ENCODE data around the gene RFX2. TPM values are rescaled to one million over a fixed set of nuclear protein-coding genes. Genes with fewer than 3 reads are reported as not detected.
A peak's percentile ranks its signal among the peaks of the same experiment; 100 is the strongest.

The RFX2 gene
- total RNA-seq, 1 donor from 2014 or later = 18.0 TPM

GRCh38 chr19:6100284-6100915 lies 9.9 kb downstream of the RFX2 start:
- no peaks in the 10 kb centered on the region for H3K27me3 Mint-ChIP-seq
- TF ChIP-seq, protein P1, sequence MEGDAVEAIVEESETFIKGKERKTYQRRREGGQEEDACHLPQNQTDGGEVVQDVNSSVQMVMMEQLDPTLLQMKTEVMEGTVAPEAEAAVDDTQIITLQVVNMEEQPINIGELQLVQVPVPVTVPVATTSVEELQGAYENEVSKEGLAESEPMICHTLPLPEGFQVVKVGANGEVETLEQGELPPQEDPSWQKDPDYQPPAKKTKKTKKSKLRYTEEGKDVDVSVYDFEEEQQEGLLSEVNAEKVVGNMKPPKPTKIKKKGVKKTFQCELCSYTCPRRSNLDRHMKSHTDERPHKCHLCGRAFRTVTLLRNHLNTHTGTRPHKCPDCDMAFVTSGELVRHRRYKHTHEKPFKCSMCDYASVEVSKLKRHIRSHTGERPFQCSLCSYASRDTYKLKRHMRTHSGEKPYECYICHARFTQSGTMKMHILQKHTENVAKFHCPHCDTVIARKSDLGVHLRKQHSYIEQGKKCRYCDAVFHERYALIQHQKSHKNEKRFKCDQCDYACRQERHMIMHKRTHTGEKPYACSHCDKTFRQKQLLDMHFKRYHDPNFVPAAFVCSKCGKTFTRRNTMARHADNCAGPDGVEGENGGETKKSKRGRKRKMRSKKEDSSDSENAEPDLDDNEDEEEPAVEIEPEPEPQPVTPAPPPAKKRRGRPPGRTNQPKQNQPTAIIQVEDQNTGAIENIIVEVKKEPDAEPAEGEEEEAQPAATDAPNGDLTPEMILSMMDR (conservative IDR thresholded peaks at IDR 0.05) = no peak
- peaks cover 28% of the 10 kb centered on the region for H3K4me1 Mint-ChIP-seq (ENCODE audit: unreplicated experiment)
- peak overlapping the region; percentile 59 for H3K4me3 Mint-ChIP-seq
- no peak for DNase-seq (ENCODE audit: extremely low spot score, unreplicated experiment)
- H3K9me3 Mint-ChIP-seq = peaks cover 4% of the 10 kb centered on the region
- no peak overlapping the region for H3K27ac Mint-ChIP-seq
- H3K36me3 Mint-ChIP-seq = peaks cover 17% of the 10 kb centered on the region

DNA sequence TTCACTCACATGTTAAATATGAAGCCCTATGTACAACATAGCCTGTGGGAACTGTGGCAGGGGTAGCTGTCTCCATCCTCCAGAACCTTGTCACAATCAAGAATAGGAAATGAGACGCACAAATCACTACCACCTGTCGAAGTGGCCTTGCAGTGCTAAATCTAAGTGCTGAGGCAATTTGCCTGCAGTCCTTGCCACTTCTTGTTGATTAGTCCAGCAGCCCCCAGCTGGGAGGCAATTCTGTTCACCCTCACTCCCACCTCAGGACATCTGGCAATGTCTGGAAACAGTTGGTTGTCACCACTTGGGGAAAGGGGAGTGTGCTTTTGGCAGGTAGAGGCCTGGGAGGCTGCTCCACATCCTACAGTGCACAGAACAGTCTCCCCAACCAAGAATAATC lies 10.7 kb downstream of the RFX2 start:
- Mint-ChIP-seq H3K4me1 (ENCODE audit: unreplicated experiment) (peaks cover 25% of the 10 kb centered on the region), H3K4me3 (no peak overlapping the region), H3K27ac (no peak overlapping the region), H3K27me3 (no peaks in the 10 kb centered on the region), H3K9me3 (peaks cover 4% of the 10 kb centered on the region), H3K36me3 (peaks cover 13% of the 10 kb centered on the region)
- TF ChIP-seq, protein P1 (conservative IDR thresholded peaks at IDR 0.05) = no peak
- DNase-seq (ENCODE audit: extremely low spot score, unreplicated experiment) = no peak

- H3K27me3 Mint-ChIP-seq = no peaks in the 10 kb centered on the region
- TF ChIP-seq, protein P1 (conservative IDR thresholded peaks at IDR 0.05) = no peak
- peaks cover 13% of the 10 kb centered on the region for H3K36me3 Mint-ChIP-seq
- peaks cover 4% of the 10 kb centered on the region for H3K9me3 Mint-ChIP-seq
- H3K27ac Mint-ChIP-seq = no peak overlapping the region
- H3K4me1 Mint-ChIP-seq (ENCODE audit: unreplicated experiment) = peaks cover 25% of the 10 kb centered on the region
- no peak overlapping the region for H3K4me3 Mint-ChIP-seq
- DNase-seq (ENCODE audit: extremely low spot score, unreplicated experiment) = no peak
These were observed 11.3 kb downstream of the RFX2 start for GRCh38 chr19:6099033-6099432.

- peaks cover 4% of the 10 kb centered on the region for H3K9me3 Mint-ChIP-seq
- DNase-seq (ENCODE audit: extremely low spot score, unreplicated experiment) = no peak
These were observed 11.7 kb downstream of the RFX2 start for GRCh38 chr19:6098574-6098973.

GRCh38 chr19:6097911-6098310 lies 12.4 kb downstream of the RFX2 start:
- peaks cover 25% of the 10 kb centered on the region for H3K4me1 Mint-ChIP-seq (ENCODE audit: unreplicated experiment)
- H3K36me3 Mint-ChIP-seq = peaks cover 13% of the 10 kb centered on the region
- H3K9me3 Mint-ChIP-seq = peaks cover 4% of the 10 kb centered on the region
- H3K27ac Mint-ChIP-seq = no peak overlapping the region
- H3K27me3 Mint-ChIP-seq = peaks cover under 1% of the 10 kb centered on the region
- TF ChIP-seq, protein P1 (conservative IDR thresholded peaks at IDR 0.05) = no peak
- no peak overlapping the region for H3K4me3 Mint-ChIP-seq
- no peak for DNase-seq (ENCODE audit: extremely low spot score, unreplicated experiment)

More at GRCh38 chr19:6098574-6098973, 11.7 kb downstream of the RFX2 start:
- H3K4me3 Mint-ChIP-seq = no peak overlapping the region
- H3K27me3 Mint-ChIP-seq = no peaks in the 10 kb centered on the region
- H3K27ac Mint-ChIP-seq = no peak overlapping the region
- TF ChIP-seq, protein P1 (conservative IDR thresholded peaks at IDR 0.05) = no peak
- peaks cover 25% of the 10 kb centered on the region for H3K4me1 Mint-ChIP-seq (ENCODE audit: unreplicated experiment)
- H3K36me3 Mint-ChIP-seq = peaks cover 13% of the 10 kb centered on the region
